ENCODE measurements around the gene EID2B.
A peak's percentile ranks its signal among the peaks of the same experiment; 100 is the strongest.

The EID2B gene

GRCh38 chr19:39544911-39545310, 12.3 kb upstream of the EID2B start:
- no peak for DNase-seq (ENCODE audit: low read depth)
- no peak for TF ChIP-seq CTCF (conservative IDR thresholded peaks at IDR 0.05; ENCODE audit: control insufficient read depth, insufficient read depth, low read depth, low read length)
- H3K4me3 ChIP-seq (ENCODE audit: control insufficient read depth, low read depth, low read length) = no peak overlapping the region

- TF ChIP-seq CTCF (conservative IDR thresholded peaks at IDR 0.05; ENCODE audit: control insufficient read depth, insufficient read depth, low read depth, low read length) = no peak
Observed at GRCh38 chr19:39544226-39544903, 11.7 kb upstream of the EID2B start.

GRCh38 chr19:39543477-39543857, 10.8 kb upstream of the EID2B start:
- H3K4me3 ChIP-seq (ENCODE audit: control insufficient read depth, low read depth, low read length) = no peak overlapping the region
- TF ChIP-seq CTCF (conservative IDR thresholded peaks at IDR 0.05; ENCODE audit: control insufficient read depth, insufficient read depth, low read depth, low read length) = no peak
- DNase-seq (ENCODE audit: low read depth) = no peak

More at GRCh38 chr19:39544226-39544903, 11.7 kb upstream of the EID2B start:
- DNase-seq (ENCODE audit: low read depth) = peak; percentile 27
- no peak overlapping the region for H3K4me3 ChIP-seq (ENCODE audit: control insufficient read depth, low read depth, low read length)

- no peak for DNase-seq (ENCODE audit: low read depth)
- no peak overlapping the region for H3K4me3 ChIP-seq (ENCODE audit: control insufficient read depth, low read depth, low read length)
- TF ChIP-seq CTCF (conservative IDR thresholded peaks at IDR 0.05; ENCODE audit: control insufficient read depth, insufficient read depth, low read depth, low read length) = no peak
Observed at GRCh38 chr19:39542206-39542605, 9.6 kb upstream of the EID2B start.

GRCh38 chr19:39540333-39540673, 7.7 kb upstream of the EID2B start:
- TF ChIP-seq CTCF (conservative IDR thresholded peaks at IDR 0.05; ENCODE audit: control insufficient read depth, insufficient read depth, low read depth, low read length) = no peak
- peak overlapping the region; percentile 84 for H3K4me3 ChIP-seq (ENCODE audit: control insufficient read depth, low read depth, low read length)
- no peak for DNase-seq (ENCODE audit: low read depth)

GRCh38 chr19:39539518-39540332, 7.1 kb upstream of the EID2B start, which contains the start of gene EID2:
EID2 (minus strand) TSS chr19:39540161; CDS start chr19:39540079, 82 bp downstream.
- DNase-seq (ENCODE audit: low read depth) = peak; percentile 92
- TF ChIP-seq CTCF (conservative IDR thresholded peaks at IDR 0.05; ENCODE audit: control insufficient read depth, insufficient read depth, low read depth, low read length) = peak; percentile 73
- H3K4me3 ChIP-seq (ENCODE audit: control insufficient read depth, low read depth, low read length) = peak within 1 kb of the TSS; percentile 84

Data from fibroblast of mammary gland (primary cell).